ENCODE measurements around the gene MGAT5B. TPM values are rescaled to one million over a fixed set of nuclear protein-coding genes. Genes with fewer than 3 reads are reported as not detected.

MGAT5B gene
- total and polyA plus RNA-seq, 9 of the 15 experiments (the other 6 are each of a cell fraction or from before 2014, with no cell fraction given): 0.09 to 0.43 (median 0.18) TPM; not detected in 4

DNA sequence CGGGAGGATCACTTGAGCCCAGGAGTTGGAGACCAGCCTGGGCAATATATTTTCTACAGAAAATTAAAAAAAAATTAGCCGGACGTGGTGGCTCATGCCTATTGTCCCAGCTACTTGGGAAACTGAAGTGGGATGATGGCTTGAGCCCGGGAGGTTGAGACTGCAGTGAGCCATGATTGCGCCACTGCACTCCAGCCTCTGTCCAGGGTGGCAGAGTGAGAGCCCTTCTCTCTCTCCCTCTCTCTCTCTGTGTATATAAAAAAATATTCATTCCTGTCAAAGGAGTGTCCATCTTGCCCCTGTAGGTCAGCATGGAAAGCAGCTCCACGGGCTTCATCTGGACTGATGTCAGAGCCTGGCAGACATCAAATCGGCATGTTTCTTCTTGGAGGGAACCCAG is 31.2 kb downstream of the MGAT5B start:
- H3K9ac ChIP-seq (ENCODE audit: insufficient read depth in 1 of 2, low read depth in 2 of 2, low read length in 2 of 2): no peak overlapping the region
- peaks cover 14 to 71% of the 10 kb centered on the region in 2 experiments; a peak in 4 of 5 replicates for H3K27me3 ChIP-seq (ENCODE audit: control insufficient read depth in 2 of 2, insufficient read depth in 2 of 2, low read length in 2 of 2)
- intact Hi-C loops (cut with micrococcal nuclease): no loop called here
- peaks cover 3% of the 10 kb centered on the region; the same call in 1 of the 2 replicates for H3K9me3 ChIP-seq (replicated peaks; ENCODE audit: control insufficient read depth, insufficient read depth, low read depth, low read length)
- CTCF ChIA-PET (ENCODE audit: low intra/inter-chr PET ratio): no interaction called here
- in situ Hi-C loops (cut with MboI): no loop called here
- no peak for FAIRE-seq
- TF ChIP-seq GABPB2 (CRISPR knock-in tag; conservative IDR thresholded peaks at IDR 0.05) (no peak), STAT5A (IDR thresholded peaks at IDR 0.05; ENCODE audit: borderline replicate concordance, low read length) (no peak), MAX (CRISPR knock-in tag; IDR thresholded peaks at IDR 0.05) (no peak)
- no peaks in the 10 kb centered on the region for H3K36me3 ChIP-seq (ENCODE audit: control insufficient read depth, insufficient read depth, low read length)
- POLR2A ChIA-PET: no interaction called here
- H3K4me1 ChIP-seq (replicated peaks in 1 of 2; ENCODE audit: control insufficient read depth in 2 of 2, insufficient read depth in 2 of 2, low read length in 2 of 2): peaks cover 0 to 9% of the 10 kb centered on the region in 2 experiments; a peak in 1 of 5 replicates
- ATAC-seq: no peak
- H3K27ac ChIP-seq (ENCODE audit: extremely low read depth, low read depth, low read length): no peak overlapping the region
- BruUV-seq (replicated peaks): no TSS peak
- WGBS (ENCODE audit: insufficient coverage, low coverage, missing lambda C conversion rate): 4% methylated on average over 7 of the region's 7 CpGs
- no peaks in the 10 kb centered on the region for H3K79me2 ChIP-seq (ENCODE audit: control insufficient read depth, insufficient read depth, low read length)
- no peak overlapping the region for H3K4me3 ChIP-seq
- DNase-seq (ENCODE audit: extremely low read depth in 1 of 4, low spot score in 3 of 4): no peak
- H3K4me2 ChIP-seq (ENCODE audit: insufficient read depth, low read length): no peak overlapping the region
- no peak overlapping the region for H2AFZ ChIP-seq (ENCODE audit: low read depth, low read length)
- H3K9me1 ChIP-seq (ENCODE audit: control insufficient read depth, insufficient read depth, low read length): no peaks in the 10 kb centered on the region
- H4K20me1 ChIP-seq (replicated peaks; ENCODE audit: control insufficient read depth, insufficient read depth, low read length): peaks cover 6% of the 10 kb centered on the region; the same call in 1 of the 2 replicates

GRCh38 chr17:76900723-76901122 is 32.5 kb downstream of the MGAT5B start:
- no peaks in the 10 kb centered on the region for H3K9me3 ChIP-seq (replicated peaks; ENCODE audit: control insufficient read depth, insufficient read depth, low read depth, low read length)
- DNase-seq (ENCODE audit: extremely low read depth in 1 of 4, low spot score in 3 of 4) (no peak), ATAC-seq (no peak), FAIRE-seq (no peak)
- no peak overlapping the region for H2AFZ ChIP-seq (ENCODE audit: low read depth, low read length)
- H3K4me3 ChIP-seq: no peak overlapping the region
- peaks cover 11 to 81% of the 10 kb centered on the region in 2 experiments; a peak in 4 of 5 replicates for H3K27me3 ChIP-seq (ENCODE audit: control insufficient read depth in 2 of 2, insufficient read depth in 2 of 2, low read length in 2 of 2)
- H4K20me1 ChIP-seq (replicated peaks; ENCODE audit: control insufficient read depth, insufficient read depth, low read length): peaks cover 6% of the 10 kb centered on the region; the same call in 1 of the 2 replicates
- no peak overlapping the region for H3K27ac ChIP-seq (ENCODE audit: extremely low read depth, low read depth, low read length)
- ChIA-PET CTCF (ENCODE audit: low intra/inter-chr PET ratio) (no interaction called here), POLR2A (no interaction called here)
- intact Hi-C loops (cut with micrococcal nuclease) (no loop called here), in situ Hi-C loops (cut with MboI) (no loop called here)
- H3K36me3 ChIP-seq (ENCODE audit: control insufficient read depth, insufficient read depth, low read length): no peaks in the 10 kb centered on the region
- no peaks in the 10 kb centered on the region for H3K79me2 ChIP-seq (ENCODE audit: control insufficient read depth, insufficient read depth, low read length)
- WGBS (ENCODE audit: insufficient coverage, low coverage, missing lambda C conversion rate): 33% methylated on average over 8 of the region's 8 CpGs
- H3K9me1 ChIP-seq (ENCODE audit: control insufficient read depth, insufficient read depth, low read length): no peaks in the 10 kb centered on the region
- H3K4me1 ChIP-seq (replicated peaks in 1 of 2; ENCODE audit: control insufficient read depth in 2 of 2, insufficient read depth in 2 of 2, low read length in 2 of 2): peaks cover 0 to 9% of the 10 kb centered on the region in 2 experiments; a peak in 2 of 5 replicates
- no peak overlapping the region for H3K9ac ChIP-seq (ENCODE audit: insufficient read depth in 1 of 2, low read depth in 2 of 2, low read length in 2 of 2)
- no TSS peak for BruUV-seq (replicated peaks)
- H3K4me2 ChIP-seq (ENCODE audit: insufficient read depth, low read length): no peak overlapping the region
- TF ChIP-seq KDM1A (IDR thresholded peaks at IDR 0.05): peak in 1 of 2 experiments; percentile 83; a peak in 2 of 4 replicates
- no peak for TF ChIP-seq ZNF830 (CRISPR knock-in tag; IDR thresholded peaks at IDR 0.05)
